Memory B cell (primary cell): ENCODE data around the gene SERPINA6.
"Not testable (repeated sequence)": the region's sequence is repeated elsewhere in the genome, so short reads cannot be mapped to it uniquely, and the experiment has no call there.

Source experiments
- ATAC-seq: fragments of 150-1000 bp; cut with Tn5 transposase; 2 replicates; pipeline ENCODE4 v1.10.0; 2021; ENCODE audit warnings: low read depth, mild to moderate bottlenecking, moderate library complexity
- DNase-seq, 2 donors: peaks; one replicate each; pipeline ENCODE4 v3.0.0; 2022; ENCODE audit warnings: low spot score in 2 of 2
- H3K27ac Mint-ChIP-seq: one replicate; pipeline ENCODE4 v1.8.0; 2022; ENCODE audit warnings: mild to moderate bottlenecking, moderate library complexity, mixed read lengths
- H3K27me3 Mint-ChIP-seq: one replicate; pipeline ENCODE4 v1.8.0; 2022; ENCODE audit warnings: mixed read lengths
- H3K36me3 Mint-ChIP-seq: one replicate; pipeline ENCODE4 v1.8.0; 2022; ENCODE audit warnings: mild to moderate bottlenecking, mixed read lengths
- H3K4me1 Mint-ChIP-seq: one replicate; pipeline ENCODE4 v1.8.0; 2022; ENCODE audit warnings: mixed read lengths
- H3K4me3 Mint-ChIP-seq: one replicate; pipeline ENCODE4 v1.8.0; 2022; ENCODE audit warnings: mild to moderate bottlenecking, moderate library complexity, mixed read lengths
- H3K9me3 Mint-ChIP-seq: one replicate; pipeline ENCODE4 v1.8.0; 2022; ENCODE audit warnings: mixed read lengths

SERPINA6 gene

DNA sequence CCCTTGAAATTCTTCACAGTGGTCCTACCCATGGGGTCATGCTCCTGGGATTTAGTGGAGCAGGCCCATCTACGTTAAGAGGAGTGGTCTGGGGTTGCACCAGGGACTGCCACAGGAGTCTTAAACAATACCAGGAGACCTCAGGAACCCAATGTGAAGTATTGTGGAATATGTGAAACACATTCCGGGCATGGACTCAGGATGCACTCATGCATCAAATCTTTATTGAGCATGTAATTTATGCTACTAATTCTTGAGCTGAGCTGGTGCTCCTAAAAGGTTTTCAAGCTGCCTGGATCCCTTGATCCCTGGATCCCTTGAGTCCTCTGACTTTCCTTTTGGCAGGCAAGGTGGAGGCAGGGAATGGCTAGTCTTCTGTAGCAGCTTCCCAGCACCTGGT is 38.9 kb downstream of the SERPINA6 start:
- peaks cover 3% of the 10 kb centered on the region for H3K9me3 Mint-ChIP-seq

DNA sequence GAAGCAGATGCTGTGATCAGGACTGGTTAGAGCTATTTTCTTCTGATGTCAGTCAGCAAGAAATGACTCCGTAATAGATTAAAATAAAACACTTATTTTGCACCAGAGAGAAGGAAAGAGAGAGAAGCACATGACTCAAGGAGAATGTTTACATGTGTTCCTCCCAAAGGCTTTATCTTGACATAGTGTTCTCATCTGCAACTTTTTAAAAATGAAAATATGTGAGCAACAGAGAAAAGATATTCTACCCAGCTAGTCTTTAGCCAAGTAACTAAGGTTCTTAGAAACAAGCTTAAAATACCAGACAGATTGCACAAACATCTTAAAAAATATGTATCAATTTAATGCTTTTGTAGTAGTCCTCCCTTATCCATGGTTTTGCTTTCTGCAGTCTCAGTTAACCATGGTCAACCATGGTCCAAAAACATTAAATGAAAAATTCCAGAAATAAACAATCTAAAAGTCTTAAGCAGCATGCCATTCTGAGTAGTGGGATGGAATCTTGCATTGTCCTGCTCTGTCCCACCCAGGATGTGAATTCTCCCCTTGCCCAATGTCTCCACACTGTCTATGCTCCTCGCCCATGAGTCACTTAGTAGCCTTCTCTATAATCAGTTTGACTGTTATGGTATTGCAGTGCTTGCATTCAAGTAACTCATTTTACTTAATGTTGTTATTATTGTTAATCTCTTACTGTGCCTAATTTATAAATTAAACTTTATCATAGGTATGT is 40.0 kb downstream of the SERPINA6 start:
- H3K27ac Mint-ChIP-seq, result no peak overlapping the region
- H3K4me3 Mint-ChIP-seq, result no peak overlapping the region
- ATAC-seq (no peak), DNase-seq (no peak)
- H3K4me1 Mint-ChIP-seq, result no peaks in the 10 kb centered on the region
- peaks cover 2% of the 10 kb centered on the region for H3K27me3 Mint-ChIP-seq
- peaks cover 3% of the 10 kb centered on the region for H3K9me3 Mint-ChIP-seq
- no peaks in the 10 kb centered on the region for H3K36me3 Mint-ChIP-seq

More for the DNA sequence above, 38.9 kb downstream of the SERPINA6 start:
- H3K4me3 Mint-ChIP-seq, result no peak overlapping the region
- peaks cover 2% of the 10 kb centered on the region for H3K27me3 Mint-ChIP-seq
- H3K36me3 Mint-ChIP-seq, result no peaks in the 10 kb centered on the region
- H3K27ac Mint-ChIP-seq, result no peak overlapping the region
- no peaks in the 10 kb centered on the region for H3K4me1 Mint-ChIP-seq
- ATAC-seq, result no peak
- no peak for DNase-seq

DNA sequence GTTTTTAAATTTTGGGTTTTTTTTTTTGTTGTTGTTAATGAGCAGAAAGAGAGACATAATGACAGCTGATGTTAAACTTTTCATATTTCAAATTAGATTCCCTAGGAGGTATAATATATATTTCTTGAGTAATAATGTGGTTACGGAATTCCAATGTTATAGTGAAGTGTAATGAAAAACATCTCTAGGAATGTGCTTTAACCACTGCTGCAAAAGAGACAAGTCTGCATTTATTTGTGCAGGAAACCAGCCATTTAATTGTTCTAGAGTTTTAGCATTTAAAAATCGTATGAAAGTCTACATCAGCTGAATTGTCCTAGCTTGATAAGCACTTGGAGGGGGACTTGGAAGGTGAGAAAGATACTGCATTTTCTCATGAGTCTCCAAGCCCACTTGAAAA is 44.4 kb downstream of the SERPINA6 start:
- H3K4me3 Mint-ChIP-seq, result no peak overlapping the region

DNA sequence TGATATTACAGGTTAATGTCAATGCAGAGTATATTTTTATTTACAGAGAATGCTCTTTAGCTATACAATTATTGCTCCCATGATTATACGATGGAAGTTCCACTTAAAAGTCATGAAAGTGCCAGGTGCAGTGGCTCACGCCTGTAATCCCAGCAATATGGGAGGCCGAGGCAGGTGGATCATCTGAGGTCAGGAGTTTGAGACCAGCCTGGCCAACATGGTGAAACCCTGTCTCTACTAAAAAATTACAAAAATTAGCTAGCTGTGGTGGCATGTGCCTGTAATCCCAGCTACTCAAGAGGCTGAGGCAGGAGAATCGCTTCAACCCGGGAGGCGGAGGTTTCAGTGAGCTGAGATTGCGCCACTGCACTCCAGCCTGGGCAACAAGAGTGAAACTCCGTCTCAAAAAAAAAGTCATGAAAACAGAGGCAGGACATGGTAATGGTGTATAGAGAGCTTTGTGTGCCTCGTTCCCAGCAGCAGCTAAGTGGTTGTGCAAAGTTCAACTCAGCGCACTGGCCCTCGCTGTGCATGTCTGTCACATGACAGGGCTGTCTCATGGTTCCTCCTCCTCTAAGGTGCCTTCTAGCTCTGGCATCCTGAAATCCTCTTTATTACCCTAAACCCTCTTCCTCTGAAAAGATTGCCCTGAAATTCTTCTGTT is 46.1 kb downstream of the SERPINA6 start:
- not testable (repeated sequence) for H3K27me3 Mint-ChIP-seq, ATAC-seq, H3K36me3 Mint-ChIP-seq, DNase-seq, H3K9me3 Mint-ChIP-seq, H3K4me1 Mint-ChIP-seq, H3K4me3 Mint-ChIP-seq, H3K27ac Mint-ChIP-seq

More for the DNA sequence above, 44.4 kb downstream of the SERPINA6 start:
- Mint-ChIP-seq H3K27me3 (peaks cover 2% of the 10 kb centered on the region), H3K27ac (no peak overlapping the region), H3K9me3 (no peaks in the 10 kb centered on the region), H3K36me3 (no peaks in the 10 kb centered on the region), H3K4me1 (no peaks in the 10 kb centered on the region)
- DNase-seq (no peak), ATAC-seq (no peak)

DNA sequence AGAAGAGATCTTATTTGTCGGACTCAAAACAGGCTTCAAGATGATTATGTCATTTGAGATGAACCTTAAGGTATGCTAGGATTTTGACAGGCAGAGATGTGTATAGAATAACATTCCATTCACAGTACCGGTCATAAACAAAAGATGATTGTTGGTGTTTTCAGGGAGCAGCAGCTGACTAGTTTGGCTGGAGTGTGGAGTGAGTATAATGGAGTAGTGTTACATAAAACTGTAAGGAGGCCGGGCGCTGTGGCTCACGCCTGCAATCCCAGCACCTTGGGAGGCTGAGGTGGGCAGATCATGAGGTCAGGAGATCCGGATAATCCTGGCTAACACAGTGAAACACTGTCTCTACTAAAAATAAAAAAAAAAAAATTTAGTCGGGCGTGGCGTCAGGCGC is 54.0 kb downstream of the SERPINA6 start:
- ATAC-seq (no peak), DNase-seq (no peak)
- Mint-ChIP-seq H3K4me1 (no peaks in the 10 kb centered on the region), H3K27ac (no peak overlapping the region), H3K27me3 (peaks cover 6% of the 10 kb centered on the region), H3K36me3 (no peaks in the 10 kb centered on the region), H3K9me3 (peaks cover 1% of the 10 kb centered on the region), H3K4me3 (no peak overlapping the region)

DNA sequence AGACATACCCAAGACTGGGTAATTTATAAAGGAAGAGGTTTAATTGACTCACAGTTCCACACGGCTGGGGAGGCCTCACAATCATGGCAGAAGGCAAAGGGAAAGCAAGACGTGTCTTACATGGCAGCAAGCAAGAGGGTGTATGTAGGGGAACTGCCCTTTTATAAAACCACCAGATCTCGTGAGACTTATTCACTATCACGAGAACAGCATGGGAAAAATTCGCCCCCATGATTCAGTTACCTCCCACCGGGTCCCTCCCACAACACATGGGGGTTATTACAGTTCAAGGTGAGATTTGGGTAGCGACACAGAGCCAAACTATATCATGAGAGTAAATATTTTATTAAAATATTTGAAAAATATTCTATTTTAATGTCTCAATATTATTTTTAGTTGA is 54.6 kb downstream of the SERPINA6 start:
- not testable (repeated sequence) for H3K9me3 Mint-ChIP-seq, H3K27ac Mint-ChIP-seq, H3K4me3 Mint-ChIP-seq, DNase-seq, H3K27me3 Mint-ChIP-seq, ATAC-seq, H3K36me3 Mint-ChIP-seq, H3K4me1 Mint-ChIP-seq

DNA sequence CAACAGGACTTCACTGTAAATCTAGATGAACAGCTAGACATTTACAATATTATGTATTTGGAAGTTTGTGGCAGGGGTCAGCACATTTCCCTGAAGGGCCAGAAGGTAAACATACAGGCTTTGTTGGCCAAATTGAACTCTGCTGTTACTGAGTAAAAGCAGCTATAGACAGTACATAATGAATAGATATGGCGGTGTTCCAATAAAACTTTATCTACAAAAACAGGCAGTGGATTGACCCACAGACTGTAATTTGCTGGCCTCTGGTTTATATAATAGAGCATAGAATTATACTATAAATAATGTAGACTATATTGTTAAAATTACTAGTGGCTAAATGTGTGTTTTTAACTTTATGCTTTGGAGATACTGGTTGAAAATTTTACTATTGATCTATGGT is 55.8 kb downstream of the SERPINA6 start:
- Mint-ChIP-seq H3K4me3 (no peak overlapping the region), H3K9me3 (peaks cover 8% of the 10 kb centered on the region), H3K27me3 (peaks cover 6% of the 10 kb centered on the region), H3K27ac (no peak overlapping the region), H3K4me1 (no peaks in the 10 kb centered on the region), H3K36me3 (no peaks in the 10 kb centered on the region)
- ATAC-seq (no peak), DNase-seq (no peak)

DNA sequence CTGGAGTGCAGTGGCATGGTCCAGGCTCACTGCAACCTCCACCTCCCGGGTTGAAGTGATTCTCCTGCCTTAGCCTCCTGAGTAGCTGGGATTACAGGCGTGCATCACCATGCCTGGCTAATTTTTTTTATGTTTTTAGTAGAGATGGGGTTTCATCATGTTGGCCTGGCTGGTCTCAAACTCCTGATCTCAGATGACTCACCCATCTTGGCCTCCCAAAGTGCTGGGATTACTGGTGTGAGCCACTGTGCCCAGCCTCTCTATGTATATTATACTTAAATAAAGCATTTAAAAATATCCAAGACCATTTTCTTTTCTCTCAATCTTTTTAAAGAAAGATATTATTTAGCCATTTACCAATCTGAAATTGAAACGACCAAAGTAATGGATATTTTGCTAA is 58.9 kb downstream of the SERPINA6 start:
- not testable (repeated sequence) for H3K4me3 Mint-ChIP-seq, DNase-seq, H3K27me3 Mint-ChIP-seq, ATAC-seq, H3K36me3 Mint-ChIP-seq, H3K27ac Mint-ChIP-seq, H3K4me1 Mint-ChIP-seq
- H3K9me3 Mint-ChIP-seq, result peaks cover 12% of the 10 kb centered on the region
